ENCODE measurements around the gene ABCC2. TPM values are rescaled to one million over a fixed set of nuclear protein-coding genes. Genes with fewer than 3 reads are reported as not detected.

The ABCC2 gene
- total and polyA plus RNA-seq, 9 of the 15 experiments (the other 6 are each of a cell fraction or from before 2014, with no cell fraction given), result 0.03 to 0.18 (median 0.10) TPM; not detected in 1

DNA sequence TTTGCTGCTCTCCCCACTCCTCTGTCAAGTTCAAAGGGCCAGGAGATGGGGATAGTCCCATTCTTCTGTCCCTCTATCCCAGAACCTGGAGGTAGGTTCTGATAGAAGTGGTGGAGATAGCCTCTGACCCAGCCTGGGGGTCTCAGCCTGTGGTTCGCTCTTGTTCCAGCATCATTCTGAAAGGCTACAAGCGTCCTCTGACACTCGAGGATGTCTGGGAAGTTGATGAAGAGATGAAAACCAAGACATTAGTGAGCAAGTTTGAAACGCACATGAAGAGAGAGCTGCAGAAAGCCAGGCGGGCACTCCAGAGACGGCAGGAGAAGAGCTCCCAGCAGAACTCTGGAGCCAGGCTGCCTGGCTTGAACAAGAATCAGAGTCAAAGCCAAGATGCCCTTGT lies 14.5 kb downstream of the ABCC2 start:
- Histone ChIP-seq H3K9ac (ENCODE audit: insufficient read depth in 1 of 2, low read depth in 2 of 2, low read length in 2 of 2) (no peak overlapping the region), H3K9me1 (ENCODE audit: control insufficient read depth, insufficient read depth, low read length) (no peaks in the 10 kb centered on the region), H3K36me3 (ENCODE audit: control insufficient read depth, insufficient read depth, low read length) (no peaks in the 10 kb centered on the region), H3K27me3 (ENCODE audit: control insufficient read depth in 2 of 2, insufficient read depth in 2 of 2, low read length in 2 of 2) (peaks cover 12 to 26% of the 10 kb centered on the region in 2 experiments; a peak in 4 of 5 replicates), H4K20me1 (replicated peaks; ENCODE audit: control insufficient read depth, insufficient read depth, low read length) (no peaks in the 10 kb centered on the region), H2AFZ (ENCODE audit: low read depth, low read length) (no peak overlapping the region), H3K9me3 (replicated peaks; ENCODE audit: control insufficient read depth, insufficient read depth, low read depth, low read length) (no peaks in the 10 kb centered on the region), H3K4me3 (no peak overlapping the region), H3K4me2 (ENCODE audit: insufficient read depth, low read length) (no peak overlapping the region), H3K27ac (ENCODE audit: extremely low read depth, low read depth, low read length) (no peak overlapping the region), H3K79me2 (ENCODE audit: control insufficient read depth, insufficient read depth, low read length) (no peaks in the 10 kb centered on the region), H3K4me1 (replicated peaks in 1 of 2; ENCODE audit: control insufficient read depth in 2 of 2, insufficient read depth in 2 of 2, low read length in 2 of 2) (no peaks in the 10 kb centered on the region)
- TF ChIP-seq ZNF75A (CRISPR knock-in tag; IDR thresholded peaks at IDR 0.05) (no peak), SP1 (CRISPR knock-in tag; IDR thresholded peaks at IDR 0.05) (no peak), NBN (IDR thresholded peaks at IDR 0.05; ENCODE audit: low read depth) (no peak), CREBBP (IDR thresholded peaks at IDR 0.05; ENCODE audit: low read depth, low read length) (no peak), TAF9B (IDR thresholded peaks at IDR 0.05; ENCODE audit: partially characterized antibody) (no peak), RBM25 (IDR thresholded peaks at IDR 0.05; ENCODE audit: low read depth, low read length, severe bottlenecking) (no peak), HNRNPL (IDR thresholded peaks at IDR 0.05; ENCODE audit: low read depth, low read length) (no peak)
- TF ChIP-seq, protein P1, sequence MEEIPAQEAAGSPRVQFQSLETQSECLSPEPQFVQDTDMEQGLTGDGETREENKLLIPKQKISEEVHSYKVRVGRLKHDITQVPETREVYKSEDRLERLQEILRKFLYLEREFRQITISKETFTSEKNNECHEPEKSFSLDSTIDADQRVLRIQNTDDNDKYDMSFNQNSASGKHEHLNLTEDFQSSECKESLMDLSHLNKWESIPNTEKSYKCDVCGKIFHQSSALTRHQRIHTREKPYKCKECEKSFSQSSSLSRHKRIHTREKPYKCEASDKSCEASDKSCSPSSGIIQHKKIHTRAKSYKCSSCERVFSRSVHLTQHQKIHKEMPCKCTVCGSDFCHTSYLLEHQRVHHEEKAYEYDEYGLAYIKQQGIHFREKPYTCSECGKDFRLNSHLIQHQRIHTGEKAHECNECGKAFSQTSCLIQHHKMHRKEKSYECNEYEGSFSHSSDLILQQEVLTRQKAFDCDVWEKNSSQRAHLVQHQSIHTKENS (CRISPR knock-in tag; IDR thresholded peaks at IDR 0.05), result no peak
- TF ChIP-seq, protein P2, sequence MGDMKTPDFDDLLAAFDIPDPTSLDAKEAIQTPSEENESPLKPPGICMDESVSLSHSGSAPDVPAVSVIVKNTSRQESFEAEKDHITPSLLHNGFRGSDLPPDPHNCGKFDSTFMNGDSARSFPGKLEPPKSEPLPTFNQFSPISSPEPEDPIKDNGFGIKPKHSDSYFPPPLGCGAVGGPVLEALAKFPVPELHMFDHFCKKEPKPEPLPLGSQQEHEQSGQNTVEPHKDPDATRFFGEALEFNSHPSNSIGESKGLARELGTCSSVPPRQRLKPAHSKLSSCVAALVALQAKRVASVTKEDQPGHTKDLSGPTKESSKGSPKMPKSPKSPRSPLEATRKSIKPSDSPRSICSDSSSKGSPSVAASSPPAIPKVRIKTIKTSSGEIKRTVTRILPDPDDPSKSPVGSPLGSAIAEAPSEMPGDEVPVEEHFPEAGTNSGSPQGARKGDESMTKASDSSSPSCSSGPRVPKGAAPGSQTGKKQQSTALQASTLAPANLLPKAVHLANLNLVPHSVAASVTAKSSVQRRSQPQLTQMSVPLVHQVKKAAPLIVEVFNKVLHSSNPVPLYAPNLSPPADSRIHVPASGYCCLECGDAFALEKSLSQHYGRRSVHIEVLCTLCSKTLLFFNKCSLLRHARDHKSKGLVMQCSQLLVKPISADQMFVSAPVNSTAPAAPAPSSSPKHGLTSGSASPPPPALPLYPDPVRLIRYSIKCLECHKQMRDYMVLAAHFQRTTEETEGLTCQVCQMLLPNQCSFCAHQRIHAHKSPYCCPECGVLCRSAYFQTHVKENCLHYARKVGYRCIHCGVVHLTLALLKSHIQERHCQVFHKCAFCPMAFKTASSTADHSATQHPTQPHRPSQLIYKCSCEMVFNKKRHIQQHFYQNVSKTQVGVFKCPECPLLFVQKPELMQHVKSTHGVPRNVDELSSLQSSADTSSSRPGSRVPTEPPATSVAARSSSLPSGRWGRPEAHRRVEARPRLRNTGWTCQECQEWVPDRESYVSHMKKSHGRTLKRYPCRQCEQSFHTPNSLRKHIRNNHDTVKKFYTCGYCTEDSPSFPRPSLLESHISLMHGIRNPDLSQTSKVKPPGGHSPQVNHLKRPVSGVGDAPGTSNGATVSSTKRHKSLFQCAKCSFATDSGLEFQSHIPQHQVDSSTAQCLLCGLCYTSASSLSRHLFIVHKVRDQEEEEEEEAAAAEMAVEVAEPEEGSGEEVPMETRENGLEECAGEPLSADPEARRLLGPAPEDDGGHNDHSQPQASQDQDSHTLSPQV (IDR thresholded peaks at IDR 0.05), result no peak
- TF ChIP-seq, protein P3, sequence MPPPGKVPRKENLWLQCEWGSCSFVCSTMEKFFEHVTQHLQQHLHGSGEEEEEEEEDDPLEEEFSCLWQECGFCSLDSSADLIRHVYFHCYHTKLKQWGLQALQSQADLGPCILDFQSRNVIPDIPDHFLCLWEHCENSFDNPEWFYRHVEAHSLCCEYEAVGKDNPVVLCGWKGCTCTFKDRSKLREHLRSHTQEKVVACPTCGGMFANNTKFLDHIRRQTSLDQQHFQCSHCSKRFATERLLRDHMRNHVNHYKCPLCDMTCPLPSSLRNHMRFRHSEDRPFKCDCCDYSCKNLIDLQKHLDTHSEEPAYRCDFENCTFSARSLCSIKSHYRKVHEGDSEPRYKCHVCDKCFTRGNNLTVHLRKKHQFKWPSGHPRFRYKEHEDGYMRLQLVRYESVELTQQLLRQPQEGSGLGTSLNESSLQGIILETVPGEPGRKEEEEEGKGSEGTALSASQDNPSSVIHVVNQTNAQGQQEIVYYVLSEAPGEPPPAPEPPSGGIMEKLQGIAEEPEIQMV (tag; conservative IDR thresholded peaks at IDR 0.05; ENCODE audit: low read depth), result no peak
- TF ChIP-seq, protein P4, sequence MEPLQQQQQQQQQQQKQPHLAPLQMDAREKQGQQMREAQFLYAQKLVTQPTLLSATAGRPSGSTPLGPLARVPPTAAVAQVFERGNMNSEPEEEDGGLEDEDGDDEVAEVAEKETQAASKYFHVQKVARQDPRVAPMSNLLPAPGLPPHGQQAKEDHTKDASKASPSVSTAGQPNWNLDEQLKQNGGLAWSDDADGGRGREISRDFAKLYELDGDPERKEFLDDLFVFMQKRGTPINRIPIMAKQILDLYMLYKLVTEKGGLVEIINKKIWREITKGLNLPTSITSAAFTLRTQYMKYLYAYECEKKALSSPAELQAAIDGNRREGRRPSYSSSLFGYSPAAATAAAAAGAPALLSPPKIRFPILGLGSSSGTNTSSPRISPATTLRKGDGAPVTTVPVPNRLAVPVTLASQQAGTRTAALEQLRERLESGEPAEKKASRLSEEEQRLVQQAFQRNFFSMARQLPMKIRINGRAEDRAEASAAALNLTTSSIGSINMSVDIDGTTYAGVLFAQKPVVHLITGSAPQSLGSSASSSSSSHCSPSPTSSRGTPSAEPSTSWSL (CRISPR knock-in tag; IDR thresholded peaks at IDR 0.05; ENCODE audit: borderline replicate concordance), result no peak
- TF ChIP-seq, protein P5, sequence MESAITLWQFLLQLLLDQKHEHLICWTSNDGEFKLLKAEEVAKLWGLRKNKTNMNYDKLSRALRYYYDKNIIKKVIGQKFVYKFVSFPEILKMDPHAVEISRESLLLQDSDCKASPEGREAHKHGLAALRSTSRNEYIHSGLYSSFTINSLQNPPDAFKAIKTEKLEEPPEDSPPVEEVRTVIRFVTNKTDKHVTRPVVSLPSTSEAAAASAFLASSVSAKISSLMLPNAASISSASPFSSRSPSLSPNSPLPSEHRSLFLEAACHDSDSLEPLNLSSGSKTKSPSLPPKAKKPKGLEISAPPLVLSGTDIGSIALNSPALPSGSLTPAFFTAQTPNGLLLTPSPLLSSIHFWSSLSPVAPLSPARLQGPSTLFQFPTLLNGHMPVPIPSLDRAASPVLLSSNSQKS (CRISPR knock-in tag; IDR thresholded peaks at IDR 0.05), result no peak
- no TSS peak for BruUV-seq (replicated peaks)
- ChIA-PET POLR2A (interaction anchor here (0.9 to 2.1 kb wide), 2 partner anchors 9 to 11 kb away, joined by 3 to 5 read pairs; no protein-coding TSS in a partner anchor), CTCF (ENCODE audit: low intra/inter-chr PET ratio) (no interaction called here)
- FAIRE-seq, result no peak
- ATAC-seq, result no peak
- in situ Hi-C loops (cut with MboI) (no loop called here), intact Hi-C loops (cut with micrococcal nuclease) (no loop called here)
- DNase-seq (ENCODE audit: extremely low read depth in 1 of 4, low spot score in 3 of 4), result no peak
- 0% methylated on average over 6 of the region's 6 CpGs for WGBS (ENCODE audit: insufficient coverage, low coverage, missing lambda C conversion rate)
